Activated CD8-positive, alpha-beta memory T cell treated with anti-CD3 and anti-CD28 coated beads, Interleukin-2, amount 50 U/mL, for 4 hours (primary cell): ENCODE results near the gene BAG5.
"Not testable (repeated sequence)": the region's sequence is repeated elsewhere in the genome, so short reads cannot be mapped to it uniquely, and the experiment has no call there.

Experiments used
- DNase-seq: peaks from one replicate; pipeline ENCODE4 v3.0.0-alpha.2; 2020

BAG5 gene

GRCh38 chr14:103533137-103533998, 29.1 kb downstream of the BAG5 start:
- no peak for DNase-seq

- DNase-seq, result no peak
These were observed 30.0 kb downstream of the BAG5 start for GRCh38 chr14:103532216-103533136.

- DNase-seq, result no peak
These were observed 30.8 kb downstream of the BAG5 start for GRCh38 chr14:103531421-103532215.

DNA sequence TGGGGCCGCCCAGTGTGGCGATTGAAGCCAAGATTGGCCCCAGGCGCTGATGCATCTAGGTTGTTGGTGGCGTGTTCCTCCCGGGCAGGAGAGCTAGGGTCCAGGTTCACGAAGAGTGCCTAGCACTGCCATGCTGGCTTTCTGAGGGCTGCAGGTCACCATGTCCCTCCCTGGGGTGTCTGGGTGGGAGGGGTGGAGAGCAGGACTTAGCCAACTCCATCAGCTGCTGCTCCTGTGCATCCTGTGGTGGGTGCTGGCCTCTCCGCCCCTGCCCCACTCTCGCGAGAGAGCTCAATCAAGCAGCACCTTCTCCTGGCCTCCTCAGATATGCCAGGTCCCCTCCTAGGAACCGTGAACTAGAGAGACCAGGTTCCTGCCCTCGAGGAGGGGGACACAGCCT, 31.6 kb downstream of the BAG5 start:
- no peak for DNase-seq

DNA sequence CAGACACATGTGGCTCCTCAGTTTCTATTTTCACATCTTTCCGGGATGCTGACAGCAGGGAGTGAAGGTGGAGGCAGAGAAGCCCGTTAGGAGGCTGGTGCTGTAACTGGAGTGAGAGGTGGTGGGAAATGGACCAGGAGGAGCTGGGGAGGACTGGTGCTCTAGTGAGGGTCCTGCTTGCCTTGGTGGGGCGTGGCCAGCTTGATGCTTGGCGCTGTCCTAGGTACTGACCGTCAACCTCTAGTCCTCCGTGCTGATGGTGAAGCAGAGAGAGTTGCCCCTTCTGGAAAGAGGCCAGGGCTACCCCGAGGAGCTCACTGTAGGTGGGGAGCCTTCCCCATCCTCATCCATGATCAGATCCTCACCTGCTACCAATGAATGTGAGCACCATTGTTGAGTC, 32.1 kb downstream of the BAG5 start:
- no peak for DNase-seq

- no peak for DNase-seq
These were observed 32.8 kb downstream of the BAG5 start for GRCh38 chr14:103529383-103530365.

- DNase-seq, result peak; percentile 76
These were observed 33.7 kb downstream of the BAG5 start, which contains the start of gene TRMT61A for GRCh38 chr14:103528587-103529382. TRMT61A (plus strand) TSS chr14:103529196; CDS start chr14:103529979, 783 bp downstream.

- DNase-seq, result no peak
These were observed 34.3 kb downstream of the BAG5 start for GRCh38 chr14:103528146-103528586.

DNA sequence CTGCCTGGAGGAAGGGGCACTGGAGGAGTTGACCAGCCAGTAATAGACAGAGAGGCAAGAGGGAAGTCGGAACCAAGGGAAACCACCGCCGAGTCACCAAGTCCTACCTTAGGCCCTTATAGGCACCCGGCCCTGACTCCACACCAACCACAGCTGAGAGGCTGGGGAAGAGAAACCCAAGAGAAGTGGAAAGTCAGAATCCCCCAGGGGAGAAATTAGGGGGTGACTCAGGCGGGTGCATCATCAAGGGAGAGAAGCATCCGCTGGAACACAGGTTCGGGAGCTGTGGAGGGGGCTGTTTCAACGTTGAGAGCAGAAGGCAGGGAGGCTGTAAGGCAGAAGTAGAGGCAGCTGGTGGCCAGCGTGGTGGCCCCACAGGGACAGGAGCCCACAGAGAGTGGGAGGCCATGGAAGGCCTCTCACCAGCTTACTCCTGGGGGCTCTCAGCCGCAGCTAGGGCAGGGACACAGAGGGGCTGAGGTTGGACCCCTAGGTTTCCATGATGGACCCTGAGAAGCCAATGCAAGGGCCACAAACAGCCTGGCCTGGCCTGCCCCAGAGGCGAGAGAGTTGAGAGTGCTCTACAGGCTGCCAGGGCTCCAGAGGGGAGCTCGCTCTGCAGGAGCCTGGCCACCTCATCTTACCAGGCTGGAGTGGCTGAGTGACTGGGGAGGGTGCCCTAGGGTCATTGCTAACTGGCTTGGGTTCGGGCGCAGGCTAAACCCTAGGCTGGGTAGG, 34.9 kb downstream of the BAG5 start:
- no peak for DNase-seq

DNA sequence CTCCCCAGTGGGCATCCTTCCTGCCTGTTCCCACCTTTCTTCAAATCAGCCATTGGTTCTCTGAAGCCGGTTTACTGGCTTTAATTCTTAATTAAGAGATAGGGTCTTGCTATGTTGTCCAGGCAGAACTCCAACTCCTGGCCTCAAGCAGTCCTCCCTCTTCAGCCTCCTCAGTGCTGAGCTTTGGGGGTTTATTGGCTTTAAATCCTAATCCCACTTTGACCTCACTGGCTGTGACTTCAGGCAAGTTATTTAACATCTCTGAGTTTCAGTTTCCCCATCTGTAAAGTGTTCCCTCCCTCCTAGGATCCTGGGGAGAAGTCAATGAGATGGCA, 35.6 kb downstream of the BAG5 start:
- no peak for DNase-seq

- no peak for DNase-seq
These were observed 36.1 kb downstream of the BAG5 start for GRCh38 chr14:103526247-103526913.

GRCh38 chr14:103525430-103526246, 36.8 kb downstream of the BAG5 start:
- DNase-seq, result not testable (repeated sequence)

DNA sequence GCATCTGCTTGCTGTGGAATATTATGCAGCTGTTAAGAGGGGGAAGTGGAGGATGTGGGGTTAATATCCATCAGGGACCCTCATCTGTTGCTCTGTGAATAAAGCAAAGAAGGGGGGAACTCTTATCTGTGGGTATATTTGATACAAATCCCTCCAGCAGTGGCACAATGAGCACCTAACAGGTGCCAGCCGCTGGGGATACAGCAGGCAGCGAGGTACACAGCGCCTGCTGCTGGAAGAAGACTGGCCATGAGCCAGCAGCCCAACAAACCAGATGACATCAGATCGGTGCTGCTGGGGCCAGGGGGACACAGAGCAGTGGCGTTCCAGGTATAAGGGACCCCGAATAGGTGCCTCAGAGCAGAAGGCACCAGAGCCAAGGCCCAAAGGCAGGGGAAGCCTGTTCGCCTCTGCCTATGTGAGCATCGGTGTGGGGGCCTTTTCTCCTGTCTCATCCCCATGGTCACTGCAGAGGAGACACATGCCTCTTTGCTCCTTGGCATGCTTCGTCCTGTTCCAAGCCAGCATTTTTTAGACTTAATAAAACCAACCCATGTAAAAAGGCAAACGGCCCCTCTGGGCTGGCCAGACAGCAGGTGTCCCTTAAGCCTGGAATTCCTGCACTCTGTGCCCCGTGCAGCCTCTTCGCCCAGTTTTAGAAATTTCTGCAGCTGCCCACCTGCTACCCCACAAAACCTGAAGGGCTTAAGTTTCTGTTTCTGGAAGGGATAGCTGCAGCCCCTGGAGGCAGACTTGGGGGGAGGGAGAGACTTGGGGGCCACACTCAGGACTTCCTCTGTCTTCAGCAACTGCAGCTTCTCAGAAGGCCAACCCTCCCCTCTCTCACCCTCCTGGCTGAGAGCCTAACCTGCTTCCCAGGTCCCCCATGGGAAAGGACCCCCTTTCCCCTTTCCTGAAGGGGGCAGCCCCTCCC, 38.2 kb downstream of the BAG5 start:
- DNase-seq, result no peak

GRCh38 chr14:103523575-103523954, 38.9 kb downstream of the BAG5 start:
- no peak for DNase-seq

- DNase-seq, result no peak
These were observed 39.5 kb downstream of the BAG5 start, which contains the start of gene CKB for GRCh38 chr14:103522649-103523574. CKB (minus strand) TSS chr14:103522830; CDS start chr14:103522493, 337 bp downstream.

DNA sequence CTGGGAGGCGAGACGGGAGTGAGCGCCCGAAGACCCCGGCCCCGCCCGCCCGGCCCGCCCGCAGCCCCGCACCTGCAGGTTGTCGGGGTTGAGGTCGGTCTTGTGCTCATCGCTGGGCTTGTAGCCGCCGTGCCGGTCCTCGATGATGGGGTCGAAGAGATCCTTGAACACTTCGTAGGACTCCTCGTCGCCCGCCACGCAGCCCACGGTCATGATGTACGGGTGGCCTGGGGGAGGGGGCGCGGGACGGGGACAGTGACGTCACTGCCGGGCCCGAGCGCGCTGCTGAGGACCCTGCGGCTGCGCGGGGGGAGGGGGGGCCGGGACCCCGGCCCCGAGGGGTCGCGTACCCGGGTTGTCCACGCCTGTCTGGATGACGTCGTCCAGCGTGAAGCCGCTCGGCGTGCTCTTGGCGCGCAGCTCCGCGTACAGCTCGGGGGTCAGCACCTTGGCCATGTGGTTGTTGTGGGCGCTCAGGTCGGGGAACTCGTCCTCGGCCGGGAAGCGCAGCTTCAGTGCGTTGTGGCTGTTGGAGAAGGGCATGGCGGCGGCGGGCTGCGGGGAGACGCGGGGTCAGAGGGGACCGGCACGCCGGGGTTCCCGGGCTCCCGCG, 40.4 kb downstream of the BAG5 start:
- DNase-seq, result no peak
